GM18498 (cell line): ENCODE results near the gene AMOTL1.
A peak's percentile ranks its signal among the peaks of the same experiment; 100 is the strongest.
"Not testable (repeated sequence)": the region's sequence is repeated elsewhere in the genome, so short reads cannot be mapped to it uniquely, and the experiment has no call there.

ENCODE experiments used
- ATAC-seq: cut with Tn5 transposase; IDR thresholded peaks from one replicate; pipeline ENCODE4 v1.9.1; 2021; ENCODE audit warnings: mild to moderate bottlenecking, moderate library complexity; ENCODE audit not compliant: unreplicated experiment

AMOTL1 gene

DNA sequence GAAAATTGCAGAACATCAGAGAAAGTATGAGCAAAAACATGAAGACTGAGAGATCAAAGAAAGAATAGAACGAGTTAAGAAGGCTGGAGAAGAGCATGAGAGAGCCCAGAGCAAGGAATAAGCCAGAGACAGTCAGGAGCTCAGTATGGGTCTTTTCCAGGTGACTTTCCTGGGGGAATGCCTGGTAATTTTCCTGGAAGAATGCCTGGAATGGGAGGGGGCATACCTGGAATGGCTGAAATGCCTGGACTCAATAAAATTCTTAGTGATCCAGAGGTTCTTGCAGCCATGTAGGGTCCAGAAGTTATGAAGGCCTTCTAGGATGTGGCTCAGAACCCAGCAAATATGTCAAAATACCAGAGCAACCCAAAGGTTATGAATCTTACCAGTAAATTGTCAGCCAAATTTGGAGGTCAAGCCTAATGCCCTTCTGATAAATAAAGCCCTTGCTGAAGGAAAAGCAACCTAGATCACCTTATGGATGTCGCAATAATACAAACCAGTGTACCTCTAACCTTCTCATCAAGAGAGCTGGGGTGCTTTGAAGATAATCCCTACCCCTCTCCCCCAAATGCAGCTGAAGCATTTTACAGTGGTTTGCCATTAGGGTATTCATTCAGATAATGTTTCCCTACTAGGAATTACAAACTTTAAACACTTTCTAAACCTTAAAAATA is 145.7 kb downstream of the AMOTL1 start:
- ATAC-seq, result not testable (repeated sequence)

GRCh38 chr11:94920311-94920710 is 152.2 kb downstream of the AMOTL1 start:
- ATAC-seq, result no peak

- no peak for ATAC-seq
Observed at GRCh38 chr11:94922321-94923003, 154.3 kb downstream of the AMOTL1 start.

DNA sequence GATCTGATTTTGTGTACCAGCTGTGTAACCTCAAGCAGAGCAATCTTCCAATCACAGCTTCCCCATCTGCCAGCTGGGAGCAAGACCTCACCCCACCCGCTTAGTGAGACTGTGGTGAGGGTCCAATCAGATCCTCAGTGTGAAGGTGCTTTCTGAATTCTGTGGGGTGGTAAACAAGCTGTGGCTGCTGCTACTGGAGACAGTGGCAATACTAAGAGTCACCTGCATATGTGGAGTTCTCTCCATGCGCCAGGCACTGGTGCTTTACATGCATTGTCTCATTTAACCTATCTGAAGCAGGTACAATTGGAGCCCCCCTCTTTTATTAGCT is 154.8 kb downstream of the AMOTL1 start:
- no peak for ATAC-seq

- no peak for ATAC-seq
Observed at GRCh38 chr11:94924171-94924572, 156.0 kb downstream of the AMOTL1 start.

- no peak for ATAC-seq
Observed at GRCh38 chr11:94924612-94925011, 156.5 kb downstream of the AMOTL1 start.

- ATAC-seq, result peak; percentile 74
Observed at GRCh38 chr11:94925422-94926270, 157.5 kb downstream of the AMOTL1 start.

GRCh38 chr11:94926271-94926625 is 158.1 kb downstream of the AMOTL1 start:
- peak; percentile 24 for ATAC-seq
